HEK293 (cell line): Measurements from ENCODE around the gene PBX3.
A peak's percentile ranks its signal among the peaks of the same experiment; 100 is the strongest.

Source experiments
- BCL11A ChIP-seq: fragments of 450-650 bp; formaldehyde crosslinking; IDR thresholded peaks from 2 replicates; pipeline ENCODE4 v1.5.1; 2016; ENCODE audit warnings: low read depth, missing biosample characterization, missing genetic modification characterization
- GFI1B ChIP-seq: fragments of 450-650 bp; formaldehyde crosslinking; IDR thresholded peaks from 2 replicates; pipeline ENCODE4 v1.5.1; 2016; ENCODE audit warnings: missing biosample characterization, missing genetic modification characterization
- GLIS1 ChIP-seq: fragments of 450-650 bp; formaldehyde crosslinking; IDR thresholded peaks from 2 replicates; pipeline ENCODE4 v1.5.1; 2016; ENCODE audit warnings: missing biosample characterization, missing genetic modification characterization
- HOXC10 ChIP-seq: sonication (generic); formaldehyde crosslinking; IDR thresholded peaks from 2 replicates; pipeline ENCODE4 v1.8.1; 2023; ENCODE audit warnings: mild to moderate bottlenecking, missing genetic modification reagents
- MYNN ChIP-seq: fragments of 450-650 bp; formaldehyde crosslinking; IDR thresholded peaks from 2 replicates; pipeline ENCODE4 v1.5.1; 2016; ENCODE audit warnings: missing biosample characterization, missing genetic modification characterization, borderline replicate concordance
- OSR2 ChIP-seq: fragments of 450-650 bp; formaldehyde crosslinking; IDR thresholded peaks from 2 replicates; pipeline ENCODE4 v1.5.1; 2016; ENCODE audit warnings: missing biosample characterization, missing genetic modification characterization
- PRDM1 ChIP-seq: fragments of 450-650 bp; formaldehyde crosslinking; IDR thresholded peaks from 2 replicates; pipeline ENCODE4; 2016; ENCODE audit warnings: missing biosample characterization, missing genetic modification characterization
- RBAK ChIP-seq: fragments of 450-650 bp; formaldehyde crosslinking; IDR thresholded peaks from 2 replicates; pipeline ENCODE4 v1.5.1; 2016; ENCODE audit warnings: missing biosample characterization, missing genetic modification characterization
- SALL2 ChIP-seq: fragments of 450-650 bp; formaldehyde crosslinking; IDR thresholded peaks from 2 replicates; pipeline ENCODE4 v1.5.0; 2017; ENCODE audit warnings: missing biosample characterization, mild to moderate bottlenecking, missing genetic modification characterization, borderline replicate concordance
- TCF7L2 ChIP-seq: IDR thresholded peaks from 2 replicates; pipeline ENCODE4 v1.6.1; 2011; ENCODE audit warnings: low read depth, mild to moderate bottlenecking, inconsistent platforms, low read length, moderate library complexity, borderline replicate concordance
- WT1 ChIP-seq: fragments of 450-650 bp; formaldehyde crosslinking; IDR thresholded peaks from 2 replicates; pipeline ENCODE4 v1.5.1; 2016; ENCODE audit warnings: missing biosample characterization, missing genetic modification characterization
- YY2 ChIP-seq: fragments of 450-650 bp; formaldehyde crosslinking; IDR thresholded peaks from 2 replicates; pipeline ENCODE4 v1.5.1; 2016; ENCODE audit warnings: missing biosample characterization, missing genetic modification characterization
- ZFP69B ChIP-seq: fragments of 450-650 bp; formaldehyde crosslinking; IDR thresholded peaks from 2 replicates; pipeline ENCODE4 v1.5.1; 2016; ENCODE audit warnings: missing biosample characterization, missing genetic modification characterization
- ZIC2 ChIP-seq: fragments of 450-650 bp; formaldehyde crosslinking; IDR thresholded peaks from 2 replicates; pipeline ENCODE4 v1.5.1; 2016; ENCODE audit warnings: missing biosample characterization, missing genetic modification characterization
- ZNF10 ChIP-seq: fragments of 450-650 bp; formaldehyde crosslinking; IDR thresholded peaks from 2 replicates; pipeline ENCODE4 v1.5.1; 2017; ENCODE audit warnings: missing biosample characterization, missing genetic modification characterization
- ZNF140 ChIP-seq: fragments of 450-650 bp; formaldehyde crosslinking; IDR thresholded peaks from 2 replicates; pipeline ENCODE4 v1.5.1; 2016; ENCODE audit warnings: missing biosample characterization, missing genetic modification characterization
- ZNF18 ChIP-seq: fragments of 450-650 bp; formaldehyde crosslinking; IDR thresholded peaks from 2 replicates; pipeline ENCODE4 v1.5.1; 2016; ENCODE audit warnings: missing biosample characterization, missing genetic modification characterization
- ZNF202 ChIP-seq: fragments of 450-650 bp; formaldehyde crosslinking; IDR thresholded peaks from 2 replicates; pipeline ENCODE4 v1.5.1; 2016; ENCODE audit warnings: missing biosample characterization, missing genetic modification characterization, borderline replicate concordance
- ZNF350 ChIP-seq: fragments of 450-650 bp; formaldehyde crosslinking; IDR thresholded peaks from 2 replicates; pipeline ENCODE4 v1.5.0; 2017; ENCODE audit warnings: missing biosample characterization, mild to moderate bottlenecking, missing genetic modification characterization
- ZNF530 ChIP-seq: fragments of 450-650 bp; formaldehyde crosslinking; IDR thresholded peaks from 2 replicates; pipeline ENCODE4 v1.5.1; 2016; ENCODE audit warnings: low read depth, missing biosample characterization, missing genetic modification characterization
- ZNF561 ChIP-seq: fragments of 450-650 bp; IDR thresholded peaks from 2 replicates; pipeline ENCODE4 v1.5.1; 2018; ENCODE audit warnings: missing biosample characterization, missing genetic modification characterization, borderline replicate concordance
- ZNF596 ChIP-seq: fragments of 450-650 bp; IDR thresholded peaks from 2 replicates; pipeline ENCODE4 v1.5.0; 2018; ENCODE audit warnings: missing biosample characterization, mild to moderate bottlenecking, missing genetic modification characterization, moderate library complexity
- ZNF639 ChIP-seq: fragments of 450-650 bp; formaldehyde crosslinking; IDR thresholded peaks from 2 replicates; pipeline ENCODE4 v1.5.1; 2016; ENCODE audit warnings: missing biosample characterization, missing genetic modification characterization
- ZNF664 ChIP-seq: fragments of 450-650 bp; formaldehyde crosslinking; IDR thresholded peaks from 2 replicates; pipeline ENCODE4 v1.5.1; 2016; ENCODE audit warnings: missing biosample characterization, missing genetic modification characterization
- ZNF704 ChIP-seq: fragments of 450-650 bp; formaldehyde crosslinking; IDR thresholded peaks from 2 replicates; pipeline ENCODE4 v1.5.1; 2016; ENCODE audit warnings: missing biosample characterization, missing genetic modification characterization
- ZNF768 ChIP-seq: fragments of 450-650 bp; formaldehyde crosslinking; IDR thresholded peaks from 2 replicates; pipeline ENCODE4 v1.5.1; 2018; ENCODE audit warnings: missing biosample characterization, mild to moderate bottlenecking, missing genetic modification characterization
- ZNF777 ChIP-seq: fragments of 450-650 bp; formaldehyde crosslinking; IDR thresholded peaks from 2 replicates; pipeline ENCODE4 v1.5.1; 2017; ENCODE audit warnings: missing biosample characterization, missing genetic modification characterization, borderline replicate concordance
- ZNF785 ChIP-seq: fragments of 450-650 bp; formaldehyde crosslinking; IDR thresholded peaks from 2 replicates; pipeline ENCODE4 v1.5.1; 2016; ENCODE audit warnings: missing biosample characterization, missing genetic modification characterization
- ZNF830 ChIP-seq: fragments of 450-650 bp; IDR thresholded peaks from 2 replicates; pipeline ENCODE4 v1.5.0; 2018; ENCODE audit warnings: missing biosample characterization, missing genetic modification characterization, low read depth, mild to moderate bottlenecking, moderate library complexity
- ZNF843 ChIP-seq: fragments of 450-650 bp; formaldehyde crosslinking; IDR thresholded peaks from 2 replicates; pipeline ENCODE4 v1.5.1; 2016; ENCODE audit warnings: missing biosample characterization, missing genetic modification characterization
- ZSCAN23 ChIP-seq: fragments of 450-650 bp; formaldehyde crosslinking; IDR thresholded peaks from 2 replicates; pipeline ENCODE4 v1.5.1; 2016; ENCODE audit warnings: missing biosample characterization, missing genetic modification characterization
- TF ChIP-seq, protein P1 (sequence below): fragments of 450-650 bp; formaldehyde crosslinking; IDR thresholded peaks from 2 replicates; pipeline ENCODE4 v1.5.1; 2017; ENCODE audit warnings: missing biosample characterization, mild to moderate bottlenecking, missing genetic modification characterization, moderate library complexity
- TF ChIP-seq, protein P2 (sequence below): fragments of 450-650 bp; formaldehyde crosslinking; IDR thresholded peaks from 2 replicates; pipeline ENCODE4 v1.5.1; 2017; ENCODE audit warnings: missing biosample characterization, missing genetic modification characterization

The PBX3 gene

GRCh38 chr9:125887172-125887571 is 140.0 kb downstream of the PBX3 start (continued):
- no peak for TF ChIP-seq ZNF596 (tag by site-specific recombination)
- no peak for TF ChIP-seq SALL2 (tag by site-specific recombination)
- no peak for TF ChIP-seq RBAK (tag by site-specific recombination)
- no peak for TF ChIP-seq GLIS1
- TF ChIP-seq OSR2 (tag by site-specific recombination): peak; percentile 90
- TF ChIP-seq ZNF350 (tag by site-specific recombination): no peak
- TF ChIP-seq ZFP69B: peak; percentile 76
- no peak for TF ChIP-seq ZNF785 (tag by site-specific recombination)
- TF ChIP-seq ZNF664 (tag by site-specific recombination): peak; percentile 98
- peak; percentile 97 for TF ChIP-seq BCL11A
- 0 out of 2 replicates have a peak, but pooled peaks have one; percentile 29 for TF ChIP-seq ZNF639
- peak; percentile 73; the same call in 1 of the 2 replicates for TF ChIP-seq TCF7L2
- TF ChIP-seq ZNF704: no peak
- peak; percentile 84; the same call in 1 of the 2 replicates for TF ChIP-seq ZNF768 (tag by site-specific recombination)
- peak; percentile 76 for TF ChIP-seq ZNF18 (tag by site-specific recombination)
- TF ChIP-seq, protein P1, sequence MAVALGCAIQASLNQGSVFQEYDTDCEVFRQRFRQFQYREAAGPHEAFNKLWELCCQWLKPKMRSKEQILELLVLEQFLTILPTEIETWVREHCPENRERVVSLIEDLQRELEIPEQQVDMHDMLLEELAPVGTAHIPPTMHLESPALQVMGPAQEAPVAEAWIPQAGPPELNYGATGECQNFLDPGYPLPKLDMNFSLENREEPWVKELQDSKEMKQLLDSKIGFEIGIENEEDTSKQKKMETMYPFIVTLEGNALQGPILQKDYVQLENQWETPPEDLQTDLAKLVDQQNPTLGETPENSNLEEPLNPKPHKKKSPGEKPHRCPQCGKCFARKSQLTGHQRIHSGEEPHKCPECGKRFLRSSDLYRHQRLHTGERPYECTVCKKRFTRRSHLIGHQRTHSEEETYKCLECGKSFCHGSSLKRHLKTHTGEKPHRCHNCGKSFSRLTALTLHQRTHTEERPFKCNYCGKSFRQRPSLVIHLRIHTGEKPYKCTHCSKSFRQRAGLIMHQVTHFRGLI: peak; percentile 38; the same call in 1 of the 2 replicates
- 0 out of 2 replicates have a peak, but pooled peaks have one; percentile 44 for TF ChIP-seq ZSCAN23 (tag by site-specific recombination)
- no peak for TF ChIP-seq ZNF202 (tag by site-specific recombination)
- peak; percentile 69; the same call in 1 of the 2 replicates for TF ChIP-seq GFI1B (tag by site-specific recombination)
- TF ChIP-seq ZNF830 (tag by site-specific recombination): no peak
- TF ChIP-seq ZIC2: 0 out of 2 replicates have a peak, but pooled peaks have one; percentile 11
- TF ChIP-seq PRDM1: 0 out of 2 replicates have a peak, but pooled peaks have one; percentile 6
- peak; percentile 51; the same call in 1 of the 2 replicates for TF ChIP-seq YY2 (tag by site-specific recombination)
- TF ChIP-seq ZNF530: no peak
- TF ChIP-seq ZNF777 (tag by site-specific recombination): no peak
- TF ChIP-seq WT1: peak; percentile 89
- TF ChIP-seq ZNF10 (tag by site-specific recombination): peak; percentile 64; the same call in 1 of the 2 replicates
- no peak for TF ChIP-seq HOXC10
- TF ChIP-seq, protein P2, sequence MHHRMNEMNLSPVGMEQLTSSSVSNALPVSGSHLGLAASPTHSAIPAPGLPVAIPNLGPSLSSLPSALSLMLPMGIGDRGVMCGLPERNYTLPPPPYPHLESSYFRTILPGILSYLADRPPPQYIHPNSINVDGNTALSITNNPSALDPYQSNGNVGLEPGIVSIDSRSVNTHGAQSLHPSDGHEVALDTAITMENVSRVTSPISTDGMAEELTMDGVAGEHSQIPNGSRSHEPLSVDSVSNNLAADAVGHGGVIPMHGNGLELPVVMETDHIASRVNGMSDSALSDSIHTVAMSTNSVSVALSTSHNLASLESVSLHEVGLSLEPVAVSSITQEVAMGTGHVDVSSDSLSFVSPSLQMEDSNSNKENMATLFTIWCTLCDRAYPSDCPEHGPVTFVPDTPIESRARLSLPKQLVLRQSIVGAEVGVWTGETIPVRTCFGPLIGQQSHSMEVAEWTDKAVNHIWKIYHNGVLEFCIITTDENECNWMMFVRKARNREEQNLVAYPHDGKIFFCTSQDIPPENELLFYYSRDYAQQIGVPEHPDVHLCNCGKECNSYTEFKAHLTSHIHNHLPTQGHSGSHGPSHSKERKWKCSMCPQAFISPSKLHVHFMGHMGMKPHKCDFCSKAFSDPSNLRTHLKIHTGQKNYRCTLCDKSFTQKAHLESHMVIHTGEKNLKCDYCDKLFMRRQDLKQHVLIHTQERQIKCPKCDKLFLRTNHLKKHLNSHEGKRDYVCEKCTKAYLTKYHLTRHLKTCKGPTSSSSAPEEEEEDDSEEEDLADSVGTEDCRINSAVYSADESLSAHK (tag by site-specific recombination): peak; percentile 88
- peak; percentile 95 for TF ChIP-seq ZNF843 (tag by site-specific recombination)
- TF ChIP-seq MYNN (tag by site-specific recombination): 0 out of 2 replicates have a peak, but pooled peaks have one; percentile 10
- no peak for TF ChIP-seq ZNF140
- 0 out of 2 replicates have a peak, but pooled peaks have one; percentile 64 for TF ChIP-seq ZNF561 (tag by site-specific recombination)
